OCI-LY7 (cell line): ENCODE measurements around the gene MUC3A.
"Not testable (repeated sequence)": the region's sequence is repeated elsewhere in the genome, so short reads cannot be mapped to it uniquely, and the experiment has no call there.

Experiments used
- EZH2phosphoT487 ChIP-seq: fragments of 200-600 bp; sonication (generic); IDR thresholded peaks from 2 replicates; pipeline ENCODE4 v1.6.1; 2018; ENCODE audit warnings: low read depth, borderline replicate concordance, mild to moderate bottlenecking, mixed run types, antibody characterized with exemption, low read length, moderate library complexity, mixed read lengths
- TF ChIP-seq, protein P1 (sequence below): fragments of 200-600 bp; sonication (generic); conservative IDR thresholded peaks from 2 replicates; pipeline ENCODE4 v1.5.1; 2014; ENCODE audit warnings: mild to moderate bottlenecking, antibody characterized with exemption, low read length, moderate library complexity, mixed read lengths

DNA sequence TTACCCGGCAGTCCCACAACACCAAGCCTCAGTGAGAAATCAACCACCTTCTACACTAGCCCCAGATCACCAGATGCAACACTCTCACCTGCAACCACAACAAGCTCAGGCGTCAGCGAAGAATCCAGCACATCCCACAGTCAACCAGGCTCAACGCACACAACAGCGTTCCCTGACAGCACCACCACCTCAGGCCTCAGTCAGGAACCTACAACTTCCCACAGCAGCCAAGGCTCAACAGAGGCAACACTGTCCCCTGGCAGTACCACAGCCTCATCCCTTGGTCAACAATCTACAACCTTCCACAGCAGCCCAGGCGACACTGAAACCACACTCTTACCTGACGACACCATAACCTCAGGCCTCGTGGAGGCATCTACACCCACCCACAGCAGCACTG lies 53.0 kb downstream of the MUC3A start:
- not testable (repeated sequence) for TF ChIP-seq EZH2phosphoT487
- TF ChIP-seq, protein P1, sequence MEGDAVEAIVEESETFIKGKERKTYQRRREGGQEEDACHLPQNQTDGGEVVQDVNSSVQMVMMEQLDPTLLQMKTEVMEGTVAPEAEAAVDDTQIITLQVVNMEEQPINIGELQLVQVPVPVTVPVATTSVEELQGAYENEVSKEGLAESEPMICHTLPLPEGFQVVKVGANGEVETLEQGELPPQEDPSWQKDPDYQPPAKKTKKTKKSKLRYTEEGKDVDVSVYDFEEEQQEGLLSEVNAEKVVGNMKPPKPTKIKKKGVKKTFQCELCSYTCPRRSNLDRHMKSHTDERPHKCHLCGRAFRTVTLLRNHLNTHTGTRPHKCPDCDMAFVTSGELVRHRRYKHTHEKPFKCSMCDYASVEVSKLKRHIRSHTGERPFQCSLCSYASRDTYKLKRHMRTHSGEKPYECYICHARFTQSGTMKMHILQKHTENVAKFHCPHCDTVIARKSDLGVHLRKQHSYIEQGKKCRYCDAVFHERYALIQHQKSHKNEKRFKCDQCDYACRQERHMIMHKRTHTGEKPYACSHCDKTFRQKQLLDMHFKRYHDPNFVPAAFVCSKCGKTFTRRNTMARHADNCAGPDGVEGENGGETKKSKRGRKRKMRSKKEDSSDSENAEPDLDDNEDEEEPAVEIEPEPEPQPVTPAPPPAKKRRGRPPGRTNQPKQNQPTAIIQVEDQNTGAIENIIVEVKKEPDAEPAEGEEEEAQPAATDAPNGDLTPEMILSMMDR, result not testable (repeated sequence)
